Activated B cell treated with CpG ODN at 0.5 μM for 24 hours (primary cell): Measurements from ENCODE around the gene PPP3R1. TPM values are rescaled to one million over a fixed set of nuclear protein-coding genes. Genes with fewer than 3 reads are reported as not detected.

ENCODE experiments used
- ATAC-seq: fragments of 200-7000 bp; cut with Tn5 transposase; one replicate; pipeline ENCODE4 v1.10.0; 2021; ENCODE audit warnings: low read depth, mild to moderate bottlenecking, moderate library complexity
- CTCF ChIA-PET: fragments of 350-600 bp; sonication (Branson Sonifier 250); formaldehyde crosslinking; loops from one replicate; lab custom pipeline; 2021; ENCODE audit warnings: antibody characterized with exemption; lab: Charles Lee
- POLR2A ChIA-PET: fragments of 350-600 bp; sonication (Branson Sonifier 250); formaldehyde crosslinking; loops from one replicate; lab custom pipeline; 2021; ENCODE audit warnings: antibody characterized with exemption; lab: Charles Lee
- DNase-seq: peaks from one replicate; pipeline ENCODE4 v3.0.0; 2022
- H3K27ac Mint-ChIP-seq: one replicate; pipeline ENCODE4 v1.8.0; 2020; ENCODE audit warnings: mixed read lengths
- H3K27me3 Mint-ChIP-seq: one replicate; pipeline ENCODE4 v1.8.0; 2021; ENCODE audit warnings: mixed read lengths
- H3K36me3 Mint-ChIP-seq: one replicate; pipeline ENCODE4 v1.8.0; 2021; ENCODE audit warnings: low read depth, mixed read lengths
- H3K4me1 Mint-ChIP-seq: one replicate; pipeline ENCODE4 v1.8.0; 2021; ENCODE audit warnings: mixed read lengths
- H3K4me3 Mint-ChIP-seq: one replicate; pipeline ENCODE4 v1.8.0; 2020; ENCODE audit warnings: mild to moderate bottlenecking, mixed read lengths
- H3K9me3 Mint-ChIP-seq: one replicate; pipeline ENCODE4 v1.8.0; 2020; ENCODE audit warnings: mixed read lengths
- intact Hi-C: fragments of 100-400 bp; cut with micrococcal nuclease; formaldehyde crosslinking; loops from one replicate; pipeline ENCODE4 v1.15.1; 2024
- total RNA-seq: library from RNA; stranded (reverse); gene quantifications from 2 replicates; pipeline ENCODE4 v1.2.3, GENCODE V29; 2022
- TF ChIP-seq, protein P1 (sequence below): fragments of 200-600 bp; IDR thresholded peaks from one replicate; pipeline ENCODE4 v1.8.0; 2022; ENCODE audit warnings: antibody characterized with exemption, mild to moderate bottlenecking

PPP3R1 gene
- total RNA-seq, 1 donor from 2014 or later = 53.5 TPM

DNA sequence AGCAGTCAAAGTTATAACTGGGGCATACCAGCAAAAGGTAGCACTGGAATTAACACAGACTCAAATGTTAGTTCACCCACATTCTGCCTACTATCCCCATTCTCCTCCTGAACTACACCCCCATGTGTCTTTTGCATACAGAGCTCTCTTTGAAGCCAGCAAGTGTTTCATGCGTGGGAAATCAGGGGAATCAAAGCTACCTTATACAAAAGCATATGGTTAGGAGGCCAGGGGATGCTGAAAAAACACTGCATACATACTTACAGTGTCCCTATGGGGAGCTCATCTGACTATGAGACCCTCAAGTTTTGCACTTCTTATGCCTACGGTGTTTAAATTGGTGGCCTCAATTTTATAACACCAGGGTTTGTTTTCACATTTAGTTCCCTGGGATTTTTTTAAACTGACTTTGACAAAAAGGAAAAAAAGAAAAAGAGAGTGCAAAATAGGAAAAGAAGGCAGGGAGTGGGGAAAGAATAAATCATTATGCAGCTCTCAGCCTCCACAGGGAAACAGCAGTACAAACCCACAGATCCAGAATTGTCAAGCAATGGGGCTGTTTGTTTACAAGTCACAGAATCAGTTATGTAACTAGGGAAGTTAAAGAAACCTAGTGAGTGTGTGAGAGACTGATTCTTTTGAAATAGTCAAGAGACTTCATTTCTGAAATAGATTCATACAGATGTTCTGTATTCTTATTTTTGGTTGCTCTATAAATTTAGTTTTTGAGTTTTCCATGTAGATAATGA, 20.1 kb upstream of the PPP3R1 start:
- intact Hi-C loops = no loop called here
- no peaks in the 10 kb centered on the region for H3K36me3 Mint-ChIP-seq
- H3K4me3 Mint-ChIP-seq = no peak overlapping the region
- no peaks in the 10 kb centered on the region for H3K9me3 Mint-ChIP-seq
- H3K4me1 Mint-ChIP-seq = no peaks in the 10 kb centered on the region
- TF ChIP-seq, protein P1, sequence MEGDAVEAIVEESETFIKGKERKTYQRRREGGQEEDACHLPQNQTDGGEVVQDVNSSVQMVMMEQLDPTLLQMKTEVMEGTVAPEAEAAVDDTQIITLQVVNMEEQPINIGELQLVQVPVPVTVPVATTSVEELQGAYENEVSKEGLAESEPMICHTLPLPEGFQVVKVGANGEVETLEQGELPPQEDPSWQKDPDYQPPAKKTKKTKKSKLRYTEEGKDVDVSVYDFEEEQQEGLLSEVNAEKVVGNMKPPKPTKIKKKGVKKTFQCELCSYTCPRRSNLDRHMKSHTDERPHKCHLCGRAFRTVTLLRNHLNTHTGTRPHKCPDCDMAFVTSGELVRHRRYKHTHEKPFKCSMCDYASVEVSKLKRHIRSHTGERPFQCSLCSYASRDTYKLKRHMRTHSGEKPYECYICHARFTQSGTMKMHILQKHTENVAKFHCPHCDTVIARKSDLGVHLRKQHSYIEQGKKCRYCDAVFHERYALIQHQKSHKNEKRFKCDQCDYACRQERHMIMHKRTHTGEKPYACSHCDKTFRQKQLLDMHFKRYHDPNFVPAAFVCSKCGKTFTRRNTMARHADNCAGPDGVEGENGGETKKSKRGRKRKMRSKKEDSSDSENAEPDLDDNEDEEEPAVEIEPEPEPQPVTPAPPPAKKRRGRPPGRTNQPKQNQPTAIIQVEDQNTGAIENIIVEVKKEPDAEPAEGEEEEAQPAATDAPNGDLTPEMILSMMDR = no peak
- POLR2A ChIA-PET = interaction anchor here (0.7 kb wide), 1 partner anchor 18 kb away, joined by 7 read pairs; no protein-coding TSS in a partner anchor
- H3K27ac Mint-ChIP-seq = no peak overlapping the region
- DNase-seq (no peak), ATAC-seq (no peak)
- CTCF ChIA-PET = interaction anchor here (0.6 kb wide), 1 partner anchor 150 kb away, joined by 3 read pairs; no protein-coding TSS in a partner anchor
- H3K27me3 Mint-ChIP-seq = no peaks in the 10 kb centered on the region

DNA sequence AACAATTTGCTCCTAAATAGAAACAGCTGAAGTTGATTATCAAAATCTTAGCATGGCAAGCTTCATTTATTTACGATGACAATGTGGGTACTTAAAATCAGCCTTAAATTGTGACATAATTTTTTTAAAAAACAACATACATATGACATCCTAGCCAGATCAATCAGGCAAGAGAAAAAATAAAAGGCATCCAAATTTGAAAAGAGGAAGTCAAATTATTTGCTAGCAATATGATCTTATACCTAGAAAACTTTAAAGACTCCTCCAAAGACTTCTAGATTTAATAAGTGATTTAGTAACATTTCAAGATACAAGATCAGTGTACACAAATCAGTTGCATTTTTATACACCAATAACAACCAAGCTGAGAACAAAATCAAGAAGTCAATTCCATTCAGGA, 14.3 kb upstream of the PPP3R1 start:
- ATAC-seq (no peak), DNase-seq (no peak)
- TF ChIP-seq, protein P1 = no peak
- ChIA-PET POLR2A (no interaction called here), CTCF (interaction anchor here (0.8 to 1.2 kb wide), 2 partner anchors 15 to 70 kb away, joined by 3 to 5 read pairs; no protein-coding TSS in a partner anchor)
- H3K4me1 Mint-ChIP-seq = peaks cover 5% of the 10 kb centered on the region
- no peak overlapping the region for H3K4me3 Mint-ChIP-seq
- H3K27me3 Mint-ChIP-seq = no peaks in the 10 kb centered on the region
- H3K9me3 Mint-ChIP-seq = peaks cover 2% of the 10 kb centered on the region
- H3K36me3 Mint-ChIP-seq = no peaks in the 10 kb centered on the region
- no peak overlapping the region for H3K27ac Mint-ChIP-seq
- intact Hi-C loops = no loop called here

DNA sequence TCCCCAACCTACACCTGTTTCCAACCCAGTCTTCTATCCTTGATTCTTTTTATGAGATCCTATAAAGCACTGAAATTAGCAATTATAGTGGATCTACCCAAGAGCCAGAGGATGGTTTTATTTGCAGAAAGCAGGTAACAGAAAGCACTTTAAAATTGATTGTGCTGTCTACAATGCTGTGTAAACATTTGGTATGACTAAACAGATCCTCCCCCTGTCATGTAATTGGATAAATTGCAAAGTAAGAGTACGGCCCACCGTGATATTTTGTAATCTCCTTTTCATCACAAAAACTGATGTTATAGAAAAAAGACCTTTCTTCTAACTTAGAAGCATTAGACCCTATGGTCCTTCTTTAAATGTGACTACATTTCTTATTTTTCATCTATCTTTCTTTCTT, 11.3 kb upstream of the PPP3R1 start:
- CTCF ChIA-PET = no interaction called here
- Mint-ChIP-seq H3K4me1 (peaks cover 5% of the 10 kb centered on the region), H3K9me3 (peaks cover 2% of the 10 kb centered on the region), H3K36me3 (no peaks in the 10 kb centered on the region), H3K27me3 (no peaks in the 10 kb centered on the region), H3K27ac (no peak overlapping the region), H3K4me3 (no peak overlapping the region)
- POLR2A ChIA-PET = no interaction called here
- TF ChIP-seq, protein P1 = no peak
- no peak for DNase-seq
- intact Hi-C loops = no loop called here
- no peak for ATAC-seq

DNA sequence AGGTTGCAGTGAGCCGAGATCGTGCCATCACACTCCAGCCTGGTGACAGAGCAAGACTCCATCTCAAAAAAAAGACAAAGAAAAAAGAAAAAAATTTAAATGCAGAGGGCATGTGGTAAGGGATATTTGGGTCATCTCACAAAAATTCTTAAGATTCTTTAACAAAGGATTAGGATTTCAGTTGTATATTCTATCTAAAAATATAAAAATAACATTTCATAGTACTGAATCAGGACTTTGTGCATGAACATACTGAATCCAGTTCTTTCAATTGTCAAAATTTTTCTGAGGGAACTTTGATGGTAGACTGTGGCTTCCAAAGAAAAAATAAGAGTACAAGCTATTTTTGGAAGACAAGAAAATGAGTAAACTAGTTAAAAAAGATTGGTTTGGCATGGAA, 6.5 kb upstream of the PPP3R1 start:
- DNase-seq = no peak
- Mint-ChIP-seq H3K9me3 (no peaks in the 10 kb centered on the region), H3K4me1 (peaks cover 12% of the 10 kb centered on the region), H3K36me3 (no peaks in the 10 kb centered on the region), H3K4me3 (no peak overlapping the region), H3K27ac (no peak overlapping the region), H3K27me3 (no peaks in the 10 kb centered on the region)
- ChIA-PET CTCF (no interaction called here), POLR2A (no interaction called here)
- TF ChIP-seq, protein P1 = no peak
- intact Hi-C loops = no loop called here
- ATAC-seq = no peak

DNA sequence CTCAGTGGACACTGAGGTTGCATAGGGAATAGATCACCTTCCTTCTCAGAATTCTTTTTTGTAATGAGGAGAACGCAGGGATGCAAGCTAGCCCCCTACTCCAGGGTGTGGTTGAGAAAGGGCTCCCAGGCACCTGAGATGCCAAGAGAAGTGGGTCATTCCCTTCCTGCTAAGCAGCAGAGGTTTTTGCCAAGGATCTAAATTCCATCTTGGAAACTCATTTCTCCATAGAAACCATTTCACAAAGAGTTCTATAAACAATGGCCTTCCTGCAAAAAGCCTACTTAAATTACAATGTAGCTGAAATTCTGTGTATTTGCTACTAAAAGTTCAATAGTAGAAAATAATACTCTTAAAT, 3.7 kb upstream of the PPP3R1 start:
- Mint-ChIP-seq H3K27me3 (no peaks in the 10 kb centered on the region), H3K36me3 (peaks cover 10% of the 10 kb centered on the region), H3K4me3 (no peak overlapping the region), H3K9me3 (no peaks in the 10 kb centered on the region), H3K4me1 (peaks cover 19% of the 10 kb centered on the region), H3K27ac (no peak overlapping the region)
- intact Hi-C loops = no loop called here
- CTCF ChIA-PET = no interaction called here
- POLR2A ChIA-PET = no interaction called here
- no peak for DNase-seq
- TF ChIP-seq, protein P1 = no peak
- no peak for ATAC-seq
